IPS DF 19.7 (cell line): ENCODE measurements around the gene PDCD6IP.
"Not testable (repeated sequence)": the region's sequence is repeated elsewhere in the genome, so short reads cannot be mapped to it uniquely, and the experiment has no call there.

ENCODE experiments used
- DNase-seq: peaks from one replicate; pipeline ENCODE4 v3.0.0-alpha.2; 2013; ENCODE audit warnings: low read depth, low spot score

Gene PDCD6IP, protein sequence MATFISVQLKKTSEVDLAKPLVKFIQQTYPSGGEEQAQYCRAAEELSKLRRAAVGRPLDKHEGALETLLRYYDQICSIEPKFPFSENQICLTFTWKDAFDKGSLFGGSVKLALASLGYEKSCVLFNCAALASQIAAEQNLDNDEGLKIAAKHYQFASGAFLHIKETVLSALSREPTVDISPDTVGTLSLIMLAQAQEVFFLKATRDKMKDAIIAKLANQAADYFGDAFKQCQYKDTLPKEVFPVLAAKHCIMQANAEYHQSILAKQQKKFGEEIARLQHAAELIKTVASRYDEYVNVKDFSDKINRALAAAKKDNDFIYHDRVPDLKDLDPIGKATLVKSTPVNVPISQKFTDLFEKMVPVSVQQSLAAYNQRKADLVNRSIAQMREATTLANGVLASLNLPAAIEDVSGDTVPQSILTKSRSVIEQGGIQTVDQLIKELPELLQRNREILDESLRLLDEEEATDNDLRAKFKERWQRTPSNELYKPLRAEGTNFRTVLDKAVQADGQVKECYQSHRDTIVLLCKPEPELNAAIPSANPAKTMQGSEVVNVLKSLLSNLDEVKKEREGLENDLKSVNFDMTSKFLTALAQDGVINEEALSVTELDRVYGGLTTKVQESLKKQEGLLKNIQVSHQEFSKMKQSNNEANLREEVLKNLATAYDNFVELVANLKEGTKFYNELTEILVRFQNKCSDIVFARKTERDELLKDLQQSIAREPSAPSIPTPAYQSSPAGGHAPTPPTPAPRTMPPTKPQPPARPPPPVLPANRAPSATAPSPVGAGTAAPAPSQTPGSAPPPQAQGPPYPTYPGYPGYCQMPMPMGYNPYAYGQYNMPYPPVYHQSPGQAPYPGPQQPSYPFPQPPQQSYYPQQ

GRCh38 chr3:33798418-33799201 is at the start of gene PDCD6IP:
TSS of gene PDCD6IP (plus strand) at chr3:33798630. CDS start at chr3:33798729, 99 bp downstream.
- peak; percentile 72 for DNase-seq

GRCh38 chr3:33749546-33750210 is 48.8 kb upstream of the PDCD6IP start:
- DNase-seq, result no peak

DNA sequence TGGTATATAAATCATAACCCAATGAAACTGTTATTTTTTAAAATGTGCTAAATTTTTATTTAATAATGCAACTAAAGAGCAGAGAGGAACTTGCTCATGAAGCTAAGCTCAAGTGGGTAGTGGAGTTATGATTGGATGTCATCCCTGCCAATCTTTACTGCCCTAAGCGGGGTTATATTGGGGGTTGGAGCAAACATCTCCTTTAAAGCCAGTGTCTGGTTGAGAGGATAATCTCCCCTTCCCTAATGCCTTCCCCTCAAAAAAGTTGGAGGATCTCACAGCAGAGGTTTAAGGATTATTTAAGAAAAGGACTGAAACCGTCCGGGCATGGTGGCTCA is 48.2 kb upstream of the PDCD6IP start:
- DNase-seq, result no peak

DNA sequence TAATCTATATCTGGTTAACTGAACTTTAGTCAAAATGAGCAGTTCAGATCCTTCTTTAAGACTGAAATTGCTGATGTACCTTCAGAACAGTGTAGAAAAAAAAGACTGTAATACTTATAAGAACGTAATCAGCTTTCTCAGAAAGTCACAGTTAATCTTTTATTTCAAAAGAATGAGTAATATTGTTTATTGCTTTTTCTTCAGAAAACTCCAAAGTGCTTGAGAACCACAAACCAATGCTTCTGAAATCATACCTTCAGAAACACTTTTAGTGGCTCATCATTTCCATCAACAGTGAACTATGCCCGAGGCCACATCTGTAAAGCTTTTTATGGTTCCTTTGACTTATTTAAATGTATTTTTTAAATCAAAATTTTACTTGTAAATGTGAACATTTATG is 47.1 kb upstream of the PDCD6IP start:
- DNase-seq, result no peak

DNA sequence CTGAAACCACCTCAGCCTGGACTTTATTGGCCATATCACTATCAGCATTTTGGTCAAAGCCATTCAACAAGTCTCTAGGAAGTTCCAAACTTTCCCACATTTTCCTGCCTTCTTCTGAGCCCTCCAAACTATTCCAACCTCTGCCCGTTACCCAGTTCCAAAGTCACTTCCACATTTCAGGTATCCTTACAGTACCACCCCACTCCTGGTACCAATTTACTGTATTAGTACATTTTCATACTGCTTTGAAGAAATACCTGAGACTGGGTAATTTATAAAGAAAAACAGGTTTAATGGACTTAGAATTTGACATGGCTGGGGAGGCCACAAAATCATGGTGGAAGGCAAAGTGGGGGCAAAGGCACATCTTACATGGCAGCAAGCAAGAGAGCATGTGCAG is 44.0 kb upstream of the PDCD6IP start:
- not testable (repeated sequence) for DNase-seq

- no peak for DNase-seq
These were observed 40.1 kb upstream of the PDCD6IP start for GRCh38 chr3:33758281-33758680.

- DNase-seq, result no peak
These were observed 39.6 kb upstream of the PDCD6IP start for GRCh38 chr3:33758864-33759263.

GRCh38 chr3:33768578-33769330 is 29.7 kb upstream of the PDCD6IP start:
- no peak for DNase-seq

DNA sequence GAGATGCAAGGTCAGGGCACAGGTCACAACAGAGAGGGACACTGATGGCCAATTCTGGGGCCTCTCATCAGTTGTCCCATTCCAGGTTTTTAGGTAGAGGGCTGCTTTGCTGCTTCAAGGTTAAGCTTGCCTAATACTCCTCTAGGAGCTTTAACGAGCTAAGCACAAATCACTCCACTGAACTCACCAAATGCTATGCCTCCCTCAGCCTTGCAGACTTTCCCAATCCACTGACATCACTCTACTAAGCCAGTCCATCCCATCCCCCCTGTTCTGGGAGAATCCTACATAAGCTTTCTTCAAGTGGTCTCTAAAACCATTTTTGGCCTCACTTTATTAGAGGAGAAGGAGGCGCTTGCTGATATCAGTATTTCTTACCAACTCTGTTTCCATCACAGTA is 24.8 kb upstream of the PDCD6IP start:
- DNase-seq, result no peak

- DNase-seq, result no peak
These were observed 23.1 kb upstream of the PDCD6IP start for GRCh38 chr3:33775363-33775762.

DNA sequence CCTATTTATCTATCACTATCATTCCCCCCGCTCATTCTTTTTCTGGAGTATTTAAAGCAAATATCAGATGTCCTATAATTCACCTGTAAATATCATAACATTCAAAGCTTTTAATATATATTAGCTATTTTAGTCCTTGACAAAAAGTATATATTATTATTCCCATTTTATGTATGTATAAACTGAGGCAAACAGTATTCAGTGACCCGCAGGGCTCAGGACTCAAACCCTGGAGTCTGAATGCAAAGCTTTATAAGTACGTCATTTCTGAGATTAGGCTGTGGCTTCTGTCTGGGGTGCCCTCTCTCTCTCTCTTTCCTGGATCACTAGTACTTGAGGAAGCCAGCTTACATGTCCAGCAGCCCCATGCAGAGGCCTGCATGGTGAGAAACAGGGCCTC is 20.4 kb upstream of the PDCD6IP start:
- DNase-seq, result no peak

DNA sequence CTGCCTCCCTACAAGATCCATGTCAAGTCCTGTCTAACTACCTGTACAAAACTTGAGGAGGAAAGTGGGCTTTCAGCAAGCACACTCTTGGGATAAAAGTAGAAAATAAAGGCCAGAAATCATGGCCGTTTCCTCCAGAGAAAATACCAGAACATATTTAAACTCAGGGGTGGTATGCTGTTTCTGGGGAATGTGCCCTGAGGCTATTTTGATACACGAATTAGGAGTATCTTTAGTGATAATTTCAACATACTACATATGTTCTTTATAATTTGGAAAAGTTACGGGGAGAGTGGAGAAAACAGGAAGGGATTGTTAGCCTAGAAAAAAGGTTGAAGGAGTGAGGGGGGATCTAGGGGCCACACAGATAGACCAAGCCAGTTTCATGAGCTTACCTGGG is 18.7 kb upstream of the PDCD6IP start:
- DNase-seq, result no peak

- DNase-seq, result not testable (repeated sequence)
These were observed 17.0 kb upstream of the PDCD6IP start for GRCh38 chr3:33781413-33781812.

DNA sequence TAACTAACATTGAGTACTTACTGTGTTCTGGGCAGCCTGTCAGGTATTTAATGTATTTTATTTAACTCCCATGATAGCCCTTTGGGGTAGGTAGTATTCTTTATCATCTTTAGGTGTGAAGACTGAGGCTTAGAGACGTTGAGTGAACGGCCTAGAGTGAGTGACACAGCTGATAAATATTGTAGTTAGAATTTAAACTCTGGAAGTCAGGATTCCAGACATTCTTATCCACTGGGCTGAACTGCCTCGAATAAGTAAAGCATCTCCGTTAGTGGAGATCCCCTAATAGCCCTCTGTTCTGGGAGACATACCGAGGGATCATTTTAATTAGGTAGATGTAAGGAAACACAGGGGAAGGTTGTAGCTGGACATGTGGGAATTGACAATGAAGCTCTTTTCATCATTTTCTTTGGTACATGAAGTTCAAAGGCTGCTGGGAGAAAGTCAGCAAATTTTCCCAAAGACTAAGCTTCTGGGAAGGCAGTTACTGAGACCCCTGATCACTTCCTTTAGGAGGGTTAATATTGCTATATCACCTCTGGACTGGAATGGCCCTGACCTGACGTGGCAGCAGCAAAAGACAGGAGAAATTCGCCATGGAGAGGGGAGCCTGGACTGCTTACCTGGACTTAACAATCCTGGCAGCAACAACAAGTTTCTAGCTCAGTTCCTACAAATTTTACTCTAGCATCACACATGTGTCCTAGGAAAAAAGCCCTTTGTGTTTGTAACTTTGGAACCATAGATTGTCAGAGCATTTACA is 11.7 kb upstream of the PDCD6IP start:
- no peak for DNase-seq

DNA sequence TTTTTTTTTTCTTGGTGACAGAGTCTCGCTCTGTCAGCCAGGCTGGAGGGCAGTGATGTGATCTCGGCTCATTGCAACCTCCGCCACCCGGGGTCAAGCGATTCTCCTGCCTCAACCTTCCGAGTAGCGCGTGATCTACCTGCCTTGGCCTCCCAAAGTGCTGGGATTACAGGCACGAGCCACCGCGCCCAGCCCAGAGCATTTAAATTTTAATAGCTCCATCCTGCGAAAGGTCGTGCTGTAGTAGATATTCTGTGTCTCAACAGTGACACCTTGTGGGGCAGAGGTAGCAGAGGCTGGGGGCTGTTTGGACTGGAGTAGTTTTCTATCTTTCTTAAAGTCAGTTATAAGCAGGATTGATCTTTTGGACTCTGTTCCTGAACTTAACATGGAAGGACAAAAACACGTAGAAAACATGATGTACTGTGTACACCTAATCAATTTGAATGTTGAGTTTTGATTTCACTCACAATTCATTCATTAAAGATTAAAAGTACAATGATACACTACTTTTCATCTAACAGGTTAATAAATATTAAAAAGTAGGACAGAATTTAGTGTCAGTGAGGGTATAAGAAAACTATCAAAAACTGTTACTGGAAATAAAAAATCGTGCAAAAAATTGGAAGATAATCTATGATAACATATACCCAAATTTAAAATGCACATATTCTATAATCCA is 11.0 kb upstream of the PDCD6IP start:
- peak; percentile 76 for DNase-seq

- DNase-seq, result no peak
These were observed 9.1 kb upstream of the PDCD6IP start for GRCh38 chr3:33789183-33789954.

GRCh38 chr3:33790091-33790490 is 8.3 kb upstream of the PDCD6IP start:
- DNase-seq, result no peak

GRCh38 chr3:33791477-33792166 is 6.8 kb upstream of the PDCD6IP start:
- no peak for DNase-seq
